Measurements from ENCODE around the gene RARRES2.

RARRES2 gene

DNA sequence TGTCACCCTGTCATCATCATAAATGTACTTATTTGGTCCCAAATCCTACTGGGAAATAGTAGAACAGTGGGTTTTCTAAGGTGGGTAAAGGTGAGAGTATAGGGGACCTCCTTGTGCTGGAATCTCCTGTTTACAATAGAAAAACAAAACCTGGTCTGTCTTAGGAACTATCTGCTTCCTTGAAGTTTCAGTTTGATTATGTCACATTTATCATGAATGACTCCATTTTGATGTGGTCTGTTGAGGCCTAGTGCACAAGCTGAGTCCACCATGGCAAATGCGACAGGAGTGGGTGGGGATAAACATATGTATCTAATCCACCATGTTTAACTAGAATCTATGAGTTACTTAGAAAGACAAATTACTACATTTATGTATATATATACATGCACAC, 14.2 kb upstream of the RARRES2 start:
- Histone ChIP-seq H3K9me3 (ENCODE audit: severe bottlenecking) (no peaks in the 10 kb centered on the region), H3K36me3 (ENCODE audit: low read depth) (no peaks in the 10 kb centered on the region), H3K27ac (ENCODE audit: poor library complexity, severe bottlenecking) (no peak overlapping the region), H3K4me3 (ENCODE audit: severe bottlenecking) (no peak overlapping the region), H3K27me3 (ENCODE audit: insufficient read depth, poor library complexity, severe bottlenecking) (no peaks in the 10 kb centered on the region), H3K4me1 (ENCODE audit: insufficient read depth, poor library complexity, severe bottlenecking) (no peaks in the 10 kb centered on the region)
- ATAC-seq (ENCODE audit: low read depth) (no peak), DNase-seq (ENCODE audit: low spot score) (no peak)
- TF ChIP-seq, protein P1, sequence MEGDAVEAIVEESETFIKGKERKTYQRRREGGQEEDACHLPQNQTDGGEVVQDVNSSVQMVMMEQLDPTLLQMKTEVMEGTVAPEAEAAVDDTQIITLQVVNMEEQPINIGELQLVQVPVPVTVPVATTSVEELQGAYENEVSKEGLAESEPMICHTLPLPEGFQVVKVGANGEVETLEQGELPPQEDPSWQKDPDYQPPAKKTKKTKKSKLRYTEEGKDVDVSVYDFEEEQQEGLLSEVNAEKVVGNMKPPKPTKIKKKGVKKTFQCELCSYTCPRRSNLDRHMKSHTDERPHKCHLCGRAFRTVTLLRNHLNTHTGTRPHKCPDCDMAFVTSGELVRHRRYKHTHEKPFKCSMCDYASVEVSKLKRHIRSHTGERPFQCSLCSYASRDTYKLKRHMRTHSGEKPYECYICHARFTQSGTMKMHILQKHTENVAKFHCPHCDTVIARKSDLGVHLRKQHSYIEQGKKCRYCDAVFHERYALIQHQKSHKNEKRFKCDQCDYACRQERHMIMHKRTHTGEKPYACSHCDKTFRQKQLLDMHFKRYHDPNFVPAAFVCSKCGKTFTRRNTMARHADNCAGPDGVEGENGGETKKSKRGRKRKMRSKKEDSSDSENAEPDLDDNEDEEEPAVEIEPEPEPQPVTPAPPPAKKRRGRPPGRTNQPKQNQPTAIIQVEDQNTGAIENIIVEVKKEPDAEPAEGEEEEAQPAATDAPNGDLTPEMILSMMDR (IDR thresholded peaks at IDR 0.05; ENCODE audit: poor library complexity, severe bottlenecking), result no peak

DNA sequence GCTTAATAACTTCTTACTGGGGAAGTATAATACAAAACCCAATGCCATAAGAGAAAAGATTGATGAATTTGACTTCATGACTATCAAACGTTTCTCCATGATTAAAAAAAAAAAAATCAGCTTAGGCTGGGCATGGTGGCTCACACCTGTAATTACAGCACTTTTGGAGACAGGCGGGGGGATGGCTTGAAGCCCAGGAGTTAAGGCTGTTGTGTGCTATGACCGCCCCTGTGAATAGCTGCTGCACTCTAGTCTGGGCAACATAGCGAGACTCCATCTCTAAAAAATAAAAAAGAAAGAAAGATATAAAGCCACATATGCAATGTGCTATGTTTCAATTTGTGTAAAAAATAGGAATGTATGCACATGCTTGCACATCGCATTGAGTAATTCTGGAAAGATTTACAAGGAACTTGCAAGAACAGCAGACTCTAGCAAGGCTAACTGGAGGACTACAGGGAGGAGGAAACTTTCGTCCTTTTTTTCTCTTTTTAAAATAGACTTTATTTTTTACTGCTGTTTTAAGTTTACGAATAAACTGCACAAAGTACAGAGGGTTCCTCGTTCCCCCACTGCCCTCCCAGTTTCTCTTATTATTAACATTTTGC, 10.3 kb upstream of the RARRES2 start:
- no peaks in the 10 kb centered on the region for H3K36me3 ChIP-seq (ENCODE audit: low read depth)
- H3K4me1 ChIP-seq (ENCODE audit: insufficient read depth, poor library complexity, severe bottlenecking), result no peaks in the 10 kb centered on the region
- DNase-seq (ENCODE audit: low spot score), result no peak
- no peak overlapping the region for H3K27ac ChIP-seq (ENCODE audit: poor library complexity, severe bottlenecking)
- H3K27me3 ChIP-seq (ENCODE audit: insufficient read depth, poor library complexity, severe bottlenecking), result no peaks in the 10 kb centered on the region
- H3K9me3 ChIP-seq (ENCODE audit: severe bottlenecking), result no peaks in the 10 kb centered on the region
- no peak overlapping the region for H3K4me3 ChIP-seq (ENCODE audit: severe bottlenecking)
- ATAC-seq (ENCODE audit: low read depth), result no peak
- TF ChIP-seq, protein P1 (IDR thresholded peaks at IDR 0.05; ENCODE audit: poor library complexity, severe bottlenecking), result no peak

DNA sequence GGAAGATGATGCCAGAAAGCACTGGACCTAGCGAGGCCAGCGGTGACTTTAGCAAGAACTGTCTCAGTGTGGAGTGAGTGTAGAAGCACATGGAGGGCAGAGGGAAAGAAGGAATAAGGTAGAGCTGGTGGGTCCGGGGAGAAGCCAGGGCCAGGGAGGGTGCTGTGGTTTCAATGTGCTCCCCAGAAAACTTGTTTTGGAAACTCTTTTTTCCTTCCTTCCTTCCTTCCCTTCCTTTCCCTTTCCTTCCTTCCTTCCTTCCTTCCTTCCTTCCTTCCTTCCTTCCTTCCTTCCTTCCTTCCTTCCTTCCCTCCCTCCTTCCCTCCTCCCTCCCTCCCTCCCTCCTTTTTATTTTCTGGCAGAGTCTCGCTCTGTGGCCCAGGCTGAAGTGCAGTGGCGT, 5.5 kb upstream of the RARRES2 start:
- Histone ChIP-seq H3K27me3 (ENCODE audit: insufficient read depth, poor library complexity, severe bottlenecking) (peaks cover 16% of the 10 kb centered on the region), H3K9me3 (ENCODE audit: severe bottlenecking) (peaks cover 11% of the 10 kb centered on the region), H3K4me3 (ENCODE audit: severe bottlenecking) (no peak overlapping the region), H3K36me3 (ENCODE audit: low read depth) (no peaks in the 10 kb centered on the region), H3K4me1 (ENCODE audit: insufficient read depth, poor library complexity, severe bottlenecking) (no peaks in the 10 kb centered on the region), H3K27ac (ENCODE audit: poor library complexity, severe bottlenecking) (no peak overlapping the region)
- TF ChIP-seq, protein P1 (IDR thresholded peaks at IDR 0.05; ENCODE audit: poor library complexity, severe bottlenecking), result no peak
- no peak for DNase-seq (ENCODE audit: low spot score)
- no peak for ATAC-seq (ENCODE audit: low read depth)

DNA sequence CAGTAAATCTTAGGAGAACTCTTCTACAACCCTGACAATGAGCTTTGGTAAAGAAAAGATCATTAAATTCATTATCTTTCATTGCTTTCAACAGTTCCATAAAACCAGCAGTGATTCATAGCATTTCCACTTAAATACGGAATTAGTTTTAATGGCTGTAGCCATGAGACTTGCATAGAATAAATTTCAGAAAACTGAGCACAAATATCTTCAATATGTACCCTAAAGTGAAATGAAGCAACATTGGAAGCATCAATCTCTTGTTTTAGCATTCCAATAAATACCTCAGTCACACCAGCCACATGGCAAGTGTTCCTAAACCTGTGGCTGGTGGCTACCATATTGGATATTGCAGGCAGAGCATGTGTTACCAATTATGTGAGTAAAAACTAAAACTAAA, 3.6 kb upstream of the RARRES2 start:
- no peak for DNase-seq (ENCODE audit: low spot score)
- TF ChIP-seq, protein P1 (IDR thresholded peaks at IDR 0.05; ENCODE audit: poor library complexity, severe bottlenecking), result no peak
- Histone ChIP-seq H3K27ac (ENCODE audit: poor library complexity, severe bottlenecking) (no peak overlapping the region), H3K27me3 (ENCODE audit: insufficient read depth, poor library complexity, severe bottlenecking) (peaks cover 32% of the 10 kb centered on the region), H3K4me3 (ENCODE audit: severe bottlenecking) (no peak overlapping the region), H3K36me3 (ENCODE audit: low read depth) (no peaks in the 10 kb centered on the region), H3K4me1 (ENCODE audit: insufficient read depth, poor library complexity, severe bottlenecking) (no peaks in the 10 kb centered on the region), H3K9me3 (ENCODE audit: severe bottlenecking) (peaks cover 11% of the 10 kb centered on the region)
- ATAC-seq (ENCODE audit: low read depth), result no peak

DNA sequence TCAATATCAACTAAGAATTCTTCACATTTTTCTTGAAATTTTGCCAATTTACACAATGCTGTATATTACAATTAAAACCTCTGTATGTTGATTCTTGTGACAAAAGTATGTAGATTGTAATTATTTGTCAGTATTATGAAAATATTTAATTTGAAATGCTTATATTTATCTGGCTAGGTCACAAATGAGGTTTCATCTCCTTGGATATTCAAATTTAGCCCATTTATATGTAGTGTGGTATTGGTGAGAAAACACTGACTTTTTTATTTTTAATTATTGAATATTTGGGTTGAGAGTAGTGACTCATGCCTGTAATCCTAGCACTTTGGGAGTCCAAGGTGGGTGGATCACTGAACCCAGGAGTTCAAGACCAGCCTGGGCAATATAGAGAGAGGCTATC, 2.9 kb upstream of the RARRES2 start:
- H3K36me3 ChIP-seq (ENCODE audit: low read depth), result no peaks in the 10 kb centered on the region
- DNase-seq (ENCODE audit: low spot score), result no peak
- ATAC-seq (ENCODE audit: low read depth), result no peak
- TF ChIP-seq, protein P1 (IDR thresholded peaks at IDR 0.05; ENCODE audit: poor library complexity, severe bottlenecking), result no peak
- peaks cover 11% of the 10 kb centered on the region for H3K9me3 ChIP-seq (ENCODE audit: severe bottlenecking)
- H3K27me3 ChIP-seq (ENCODE audit: insufficient read depth, poor library complexity, severe bottlenecking), result peaks cover 33% of the 10 kb centered on the region
- no peaks in the 10 kb centered on the region for H3K4me1 ChIP-seq (ENCODE audit: insufficient read depth, poor library complexity, severe bottlenecking)
- H3K27ac ChIP-seq (ENCODE audit: poor library complexity, severe bottlenecking), result no peak overlapping the region
- H3K4me3 ChIP-seq (ENCODE audit: severe bottlenecking), result no peak overlapping the region
